OCI-LY7 (cell line): ENCODE data around the gene SLC25A47.

Experiments
- CTCF ChIP-seq: fragments of 200-600 bp; sonication (generic); conservative IDR thresholded peaks from 2 replicates; pipeline ENCODE4 v1.5.1; 2014; ENCODE audit warnings: mild to moderate bottlenecking, antibody characterized with exemption, low read length, moderate library complexity, mixed read lengths
- EZH2phosphoT487 ChIP-seq: fragments of 200-600 bp; sonication (generic); IDR thresholded peaks from 2 replicates; pipeline ENCODE4 v1.6.1; 2018; ENCODE audit warnings: low read depth, borderline replicate concordance, mild to moderate bottlenecking, mixed run types, antibody characterized with exemption, low read length, moderate library complexity, mixed read lengths

GRCh38 chr14:100342195-100342594 is 19.1 kb downstream of the SLC25A47 start:
- TF ChIP-seq CTCF (no peak), EZH2phosphoT487 (no peak)
